Activated CD8-positive, alpha-beta memory T cell treated with anti-CD3 and anti-CD28 coated beads for 48 hours (primary cell): ENCODE measurements around the gene BHLHA15.

ENCODE experiments used
- DNase-seq, 3 experiments: peaks; one replicate each; pipeline ENCODE4 v3.0.0-alpha.2; 2020; ENCODE audit warnings: low read depth in 2 of 3, low spot score in 2 of 3

Gene BHLHA15

GRCh38 chr7:98223351-98223897 lies 12.2 kb downstream of the BHLHA15 start:
- no peak for DNase-seq

GRCh38 chr7:98223898-98224700 lies 12.9 kb downstream of the BHLHA15 start:
- no peak for DNase-seq

GRCh38 chr7:98224701-98225181 lies 13.5 kb downstream of the BHLHA15 start:
- DNase-seq, result no peak

- DNase-seq, result no peak
Measured at GRCh38 chr7:98225913-98226614, 14.8 kb downstream of the BHLHA15 start.

GRCh38 chr7:98227939-98228338 lies 16.7 kb downstream of the BHLHA15 start:
- DNase-seq, result no peak

- DNase-seq, result no peak
Measured at GRCh38 chr7:98228801-98229200, 17.6 kb downstream of the BHLHA15 start.

- no peak for DNase-seq
Measured at GRCh38 chr7:98229441-98229840, 18.2 kb downstream of the BHLHA15 start.

GRCh38 chr7:98229991-98230745 lies 18.9 kb downstream of the BHLHA15 start:
- DNase-seq, result no peak

GRCh38 chr7:98230746-98231471 lies 19.7 kb downstream of the BHLHA15 start:
- no peak for DNase-seq

- no peak for DNase-seq
Measured at GRCh38 chr7:98231493-98232262, 20.4 kb downstream of the BHLHA15 start.

- DNase-seq, result no peak
Measured at GRCh38 chr7:98232263-98232585, 21.0 kb downstream of the BHLHA15 start.

GRCh38 chr7:98232799-98233198 lies 21.6 kb downstream of the BHLHA15 start:
- no peak for DNase-seq

GRCh38 chr7:98233219-98234070 lies 22.2 kb downstream of the BHLHA15 start:
- DNase-seq, result no peak

- no peak for DNase-seq
Measured at GRCh38 chr7:98234429-98235147, 23.3 kb downstream of the BHLHA15 start.

GRCh38 chr7:98235901-98236300 lies 24.7 kb downstream of the BHLHA15 start:
- DNase-seq, result no peak

- no peak for DNase-seq
Measured at GRCh38 chr7:98236355-98237185, 25.3 kb downstream of the BHLHA15 start.

- DNase-seq, result no peak
Measured at GRCh38 chr7:98238076-98238475, 26.8 kb downstream of the BHLHA15 start.

GRCh38 chr7:98238976-98239375 lies 27.7 kb downstream of the BHLHA15 start:
- DNase-seq, result no peak
